Germinal center (tissue), 1 donor: ENCODE results near the gene TMA7B.

Source experiments
- DNase-seq: peaks from one replicate; pipeline ENCODE4 v3.0.0; 2012; ENCODE audit warnings: mixed read lengths, low spot score

The TMA7B gene

GRCh38 chr22:39959640-39960447 is at the start of gene TMA7B:
Gene TMA7B, plus strand, starts transcription at chr22:39960397. Its CDS starts 3,978 bp downstream, at chr22:39964375.
- no peak for DNase-seq

GRCh38 chr22:39910876-39911613 is 49.2 kb upstream of the TMA7B start:
- DNase-seq, result no peak

- no peak for DNase-seq
These were observed 46.9 kb upstream of the TMA7B start for GRCh38 chr22:39913321-39913720.

GRCh38 chr22:39913886-39914285 is 46.3 kb upstream of the TMA7B start:
- DNase-seq, result no peak

- no peak for DNase-seq
These were observed 45.6 kb upstream of the TMA7B start for GRCh38 chr22:39914584-39914983.

- DNase-seq, result no peak
These were observed 44.9 kb upstream of the TMA7B start for GRCh38 chr22:39915295-39915726.

GRCh38 chr22:39916496-39916895 is 43.7 kb upstream of the TMA7B start:
- no peak for DNase-seq

- no peak for DNase-seq
These were observed 43.0 kb upstream of the TMA7B start for GRCh38 chr22:39917197-39917643.

- no peak for DNase-seq
These were observed 42.3 kb upstream of the TMA7B start for GRCh38 chr22:39917776-39918495.

- no peak for DNase-seq
These were observed 40.0 kb upstream of the TMA7B start for GRCh38 chr22:39920134-39920743.

GRCh38 chr22:39923696-39924095 is 36.5 kb upstream of the TMA7B start:
- no peak for DNase-seq

GRCh38 chr22:39924286-39924685 is 35.9 kb upstream of the TMA7B start:
- DNase-seq, result no peak

- DNase-seq, result no peak
These were observed 34.9 kb upstream of the TMA7B start for GRCh38 chr22:39925273-39925672.

- DNase-seq, result no peak
These were observed 34.1 kb upstream of the TMA7B start for GRCh38 chr22:39925909-39926679.

- DNase-seq, result no peak
These were observed 33.4 kb upstream of the TMA7B start for GRCh38 chr22:39926753-39927152.

- no peak for DNase-seq
These were observed 32.7 kb upstream of the TMA7B start for GRCh38 chr22:39927544-39927943.

- no peak for DNase-seq
These were observed 31.4 kb upstream of the TMA7B start for GRCh38 chr22:39928536-39929520.

- no peak for DNase-seq
These were observed 28.9 kb upstream of the TMA7B start for GRCh38 chr22:39931251-39931650.

GRCh38 chr22:39932166-39932565 is 28.0 kb upstream of the TMA7B start:
- DNase-seq, result no peak
